ENCODE results near the gene FGF14. TPM values are rescaled to one million over a fixed set of nuclear protein-coding genes. Genes with fewer than 3 reads are reported as not detected.

Gene FGF14
- total RNA-seq, 1 donor from 2014 or later: 0.23 TPM

DNA sequence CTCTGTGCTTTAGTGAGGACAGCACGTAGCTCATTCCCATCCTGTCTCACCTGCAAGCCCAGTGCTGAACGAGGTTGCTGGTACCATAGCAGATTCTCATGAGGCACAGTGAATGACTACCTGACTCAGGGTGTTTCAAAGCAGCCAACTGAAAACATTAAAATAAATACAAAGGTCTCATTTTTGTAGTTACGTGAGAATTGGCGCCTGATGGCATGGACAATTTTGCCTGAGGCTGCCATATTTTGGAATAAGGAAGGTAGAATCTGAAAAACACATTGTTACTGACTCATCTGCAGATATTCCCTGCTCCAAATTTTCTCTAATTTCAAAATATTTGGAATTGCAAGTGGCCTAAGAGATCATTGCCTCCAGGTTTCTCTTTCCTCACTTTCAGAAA is 429.7 kb downstream of the FGF14 start:
- H3K9me3 ChIP-seq (ENCODE audit: insufficient read depth, low read depth, low read length): no peaks in the 10 kb centered on the region
- no peak overlapping the region for H3K4me3 Mint-ChIP-seq (ENCODE audit: unreplicated experiment)
- H3K9ac ChIP-seq (ENCODE audit: low read length): no peak overlapping the region
- no peak overlapping the region for H3K27ac ChIP-seq (ENCODE audit: low read depth, low read length)
- no peaks in the 10 kb centered on the region for H3K36me3 Mint-ChIP-seq (ENCODE audit: low read depth, unreplicated experiment)
- no peaks in the 10 kb centered on the region for H3K4me1 ChIP-seq (ENCODE audit: insufficient read depth, low read length)
- no peak overlapping the region for H3K4me3 ChIP-seq (ENCODE audit: insufficient read depth, low read depth, low read length)
- H4K20me1 ChIP-seq (ENCODE audit: insufficient read depth, low read length): no peaks in the 10 kb centered on the region
- no peak for FAIRE-seq
- H3K4me2 ChIP-seq (ENCODE audit: low read length): no peak overlapping the region
- TF ChIP-seq, protein P1, sequence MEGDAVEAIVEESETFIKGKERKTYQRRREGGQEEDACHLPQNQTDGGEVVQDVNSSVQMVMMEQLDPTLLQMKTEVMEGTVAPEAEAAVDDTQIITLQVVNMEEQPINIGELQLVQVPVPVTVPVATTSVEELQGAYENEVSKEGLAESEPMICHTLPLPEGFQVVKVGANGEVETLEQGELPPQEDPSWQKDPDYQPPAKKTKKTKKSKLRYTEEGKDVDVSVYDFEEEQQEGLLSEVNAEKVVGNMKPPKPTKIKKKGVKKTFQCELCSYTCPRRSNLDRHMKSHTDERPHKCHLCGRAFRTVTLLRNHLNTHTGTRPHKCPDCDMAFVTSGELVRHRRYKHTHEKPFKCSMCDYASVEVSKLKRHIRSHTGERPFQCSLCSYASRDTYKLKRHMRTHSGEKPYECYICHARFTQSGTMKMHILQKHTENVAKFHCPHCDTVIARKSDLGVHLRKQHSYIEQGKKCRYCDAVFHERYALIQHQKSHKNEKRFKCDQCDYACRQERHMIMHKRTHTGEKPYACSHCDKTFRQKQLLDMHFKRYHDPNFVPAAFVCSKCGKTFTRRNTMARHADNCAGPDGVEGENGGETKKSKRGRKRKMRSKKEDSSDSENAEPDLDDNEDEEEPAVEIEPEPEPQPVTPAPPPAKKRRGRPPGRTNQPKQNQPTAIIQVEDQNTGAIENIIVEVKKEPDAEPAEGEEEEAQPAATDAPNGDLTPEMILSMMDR (IDR thresholded peaks at IDR 0.05; ENCODE audit: insufficient read depth, low read depth, low read length): no peak
- no peak for TF ChIP-seq EZH2 (IDR thresholded peaks at IDR 0.05; ENCODE audit: insufficient read depth, low read length)
- no peaks in the 10 kb centered on the region for H3K36me3 ChIP-seq (ENCODE audit: insufficient read depth, low read length)
- no peaks in the 10 kb centered on the region for H3K27me3 ChIP-seq (ENCODE audit: insufficient read depth, low read length)
- no peaks in the 10 kb centered on the region for H3K79me2 ChIP-seq (ENCODE audit: insufficient read depth, low read length)
- H2AFZ ChIP-seq (ENCODE audit: low read depth, low read length): no peak overlapping the region
- H3K9me3 Mint-ChIP-seq (ENCODE audit: unreplicated experiment): no peaks in the 10 kb centered on the region
- no peak for DNase-seq (ENCODE audit: low read depth)
- H3K27ac Mint-ChIP-seq (ENCODE audit: unreplicated experiment): no peak overlapping the region
- H3K4me1 Mint-ChIP-seq (ENCODE audit: low read depth, unreplicated experiment): peaks cover 1% of the 10 kb centered on the region
- no peaks in the 10 kb centered on the region for H3K27me3 Mint-ChIP-seq (ENCODE audit: low read depth, unreplicated experiment)

DNA sequence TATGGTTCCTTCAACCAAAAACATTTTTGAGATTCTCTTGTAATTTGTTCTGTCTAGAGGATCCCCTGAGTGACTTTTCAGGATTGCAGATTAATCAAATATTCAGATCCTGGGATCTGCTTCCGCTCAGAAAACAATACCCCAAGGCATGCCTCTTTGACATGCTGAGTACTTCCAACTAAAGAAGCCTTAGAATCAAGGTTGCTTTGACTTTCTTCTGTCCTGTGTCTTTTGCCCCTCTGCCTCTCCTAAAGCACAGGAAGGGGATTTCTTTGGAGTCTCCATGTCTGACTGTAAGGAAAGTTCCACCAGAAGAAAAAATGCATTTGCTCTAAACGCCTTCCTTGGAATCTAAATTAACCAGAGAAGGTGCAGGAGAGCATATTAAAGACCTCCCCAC is 431.5 kb downstream of the FGF14 start:
- no peaks in the 10 kb centered on the region for H3K36me3 ChIP-seq (ENCODE audit: insufficient read depth, low read length)

DNA sequence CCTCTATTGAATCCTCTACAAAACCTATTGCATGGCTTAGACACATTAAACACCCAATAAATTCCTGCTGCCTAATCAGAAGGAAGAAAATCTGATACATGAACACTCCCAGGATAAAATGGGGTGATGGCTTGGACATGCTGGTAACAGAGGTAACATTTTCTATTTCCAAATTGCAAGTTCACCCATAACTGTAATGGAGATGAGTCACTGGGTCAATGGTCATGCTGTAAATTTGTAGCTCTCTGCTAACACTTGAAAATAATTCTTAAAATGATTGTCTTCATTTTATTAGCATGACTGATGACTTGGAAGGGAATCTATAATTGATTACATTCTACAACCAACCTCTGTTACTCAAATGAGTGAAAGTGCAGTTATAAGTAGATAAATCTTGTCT is 434.1 kb downstream of the FGF14 start:
- DNase-seq (ENCODE audit: low read depth) (no peak), FAIRE-seq (no peak)
- Mint-ChIP-seq H3K9me3 (ENCODE audit: unreplicated experiment) (no peaks in the 10 kb centered on the region), H3K4me1 (ENCODE audit: low read depth, unreplicated experiment) (peaks cover 2% of the 10 kb centered on the region), H3K27ac (ENCODE audit: unreplicated experiment) (no peak overlapping the region), H3K27me3 (ENCODE audit: low read depth, unreplicated experiment) (peaks cover 2% of the 10 kb centered on the region), H3K4me3 (ENCODE audit: unreplicated experiment) (no peak overlapping the region), H3K36me3 (ENCODE audit: low read depth, unreplicated experiment) (no peaks in the 10 kb centered on the region)
- H3K27me3 ChIP-seq (ENCODE audit: insufficient read depth, low read length): no peaks in the 10 kb centered on the region
- no peak overlapping the region for H3K4me3 ChIP-seq (ENCODE audit: insufficient read depth, low read depth, low read length)
- no peak overlapping the region for H3K9ac ChIP-seq (ENCODE audit: low read length)
- H3K27ac ChIP-seq (ENCODE audit: low read depth, low read length): no peak overlapping the region
- H3K79me2 ChIP-seq (ENCODE audit: insufficient read depth, low read length): no peaks in the 10 kb centered on the region
- TF ChIP-seq, protein P1 (IDR thresholded peaks at IDR 0.05; ENCODE audit: insufficient read depth, low read depth, low read length): no peak
- TF ChIP-seq EZH2 (IDR thresholded peaks at IDR 0.05; ENCODE audit: insufficient read depth, low read length): no peak
- H4K20me1 ChIP-seq (ENCODE audit: insufficient read depth, low read length): no peaks in the 10 kb centered on the region
- H3K4me2 ChIP-seq (ENCODE audit: low read length): no peak overlapping the region
- H3K36me3 ChIP-seq (ENCODE audit: insufficient read depth, low read length): no peaks in the 10 kb centered on the region
- H3K9me3 ChIP-seq (ENCODE audit: insufficient read depth, low read depth, low read length): no peaks in the 10 kb centered on the region
- H3K4me1 ChIP-seq (ENCODE audit: insufficient read depth, low read length): no peaks in the 10 kb centered on the region
- H2AFZ ChIP-seq (ENCODE audit: low read depth, low read length): no peak overlapping the region

More for the DNA sequence above, 431.5 kb downstream of the FGF14 start:
- no peaks in the 10 kb centered on the region for H3K27me3 Mint-ChIP-seq (ENCODE audit: low read depth, unreplicated experiment)
- H3K9ac ChIP-seq (ENCODE audit: low read length): no peak overlapping the region
- no peak for FAIRE-seq
- H2AFZ ChIP-seq (ENCODE audit: low read depth, low read length): no peak overlapping the region
- H3K9me3 ChIP-seq (ENCODE audit: insufficient read depth, low read depth, low read length): no peaks in the 10 kb centered on the region
- no peak overlapping the region for H3K4me3 Mint-ChIP-seq (ENCODE audit: unreplicated experiment)
- H3K79me2 ChIP-seq (ENCODE audit: insufficient read depth, low read length): no peaks in the 10 kb centered on the region
- H3K27ac ChIP-seq (ENCODE audit: low read depth, low read length): no peak overlapping the region
- H3K27me3 ChIP-seq (ENCODE audit: insufficient read depth, low read length): no peaks in the 10 kb centered on the region
- no peak overlapping the region for H3K4me3 ChIP-seq (ENCODE audit: insufficient read depth, low read depth, low read length)
- H3K4me2 ChIP-seq (ENCODE audit: low read length): no peak overlapping the region
- H3K4me1 ChIP-seq (ENCODE audit: insufficient read depth, low read length): no peaks in the 10 kb centered on the region
- H4K20me1 ChIP-seq (ENCODE audit: insufficient read depth, low read length): no peaks in the 10 kb centered on the region
- no peak overlapping the region for H3K27ac Mint-ChIP-seq (ENCODE audit: unreplicated experiment)
- peaks cover 2% of the 10 kb centered on the region for H3K4me1 Mint-ChIP-seq (ENCODE audit: low read depth, unreplicated experiment)
- no peaks in the 10 kb centered on the region for H3K9me3 Mint-ChIP-seq (ENCODE audit: unreplicated experiment)
- TF ChIP-seq, protein P1 (IDR thresholded peaks at IDR 0.05; ENCODE audit: insufficient read depth, low read depth, low read length): no peak
- TF ChIP-seq EZH2 (IDR thresholded peaks at IDR 0.05; ENCODE audit: insufficient read depth, low read length): no peak
- no peak for DNase-seq (ENCODE audit: low read depth)
- H3K36me3 Mint-ChIP-seq (ENCODE audit: low read depth, unreplicated experiment): no peaks in the 10 kb centered on the region

All from astrocyte (in vitro differentiated cells and primary cell).